NB4 (cell line): ENCODE results near the gene MYLK.
"Not testable (repeated sequence)": the region's sequence is repeated elsewhere in the genome, so short reads cannot be mapped to it uniquely, and the experiment has no call there.

ENCODE experiments used
- DNase-seq: peaks from one replicate; pipeline ENCODE4 v3.0.0; 2010; ENCODE audit warnings: low read depth
- H3K4me3 ChIP-seq: one replicate; pipeline ENCODE4 v1.5.1; 2011; ENCODE audit warnings: mild to moderate bottlenecking, low read depth, low read length, moderate library complexity
- CTCF ChIP-seq: IDR thresholded peaks from one replicate; pipeline ENCODE4 v1.5.1; 2012; ENCODE audit warnings: low read depth, low read length
- MAX ChIP-seq: IDR thresholded peaks from 2 replicates; pipeline ENCODE4 v1.6.1; 2011; ENCODE audit warnings: low read depth, low read length
- MYC ChIP-seq: IDR thresholded peaks from 2 replicates; pipeline ENCODE4 v1.6.1; 2011; ENCODE audit warnings: low read depth, low read length
- POLR2A ChIP-seq: IDR thresholded peaks from 2 replicates; pipeline ENCODE4 v1.6.1; 2011; ENCODE audit warnings: mild to moderate bottlenecking; ENCODE audit not compliant: insufficient read length; ENCODE audit errors: extremely low read depth

The MYLK gene

DNA sequence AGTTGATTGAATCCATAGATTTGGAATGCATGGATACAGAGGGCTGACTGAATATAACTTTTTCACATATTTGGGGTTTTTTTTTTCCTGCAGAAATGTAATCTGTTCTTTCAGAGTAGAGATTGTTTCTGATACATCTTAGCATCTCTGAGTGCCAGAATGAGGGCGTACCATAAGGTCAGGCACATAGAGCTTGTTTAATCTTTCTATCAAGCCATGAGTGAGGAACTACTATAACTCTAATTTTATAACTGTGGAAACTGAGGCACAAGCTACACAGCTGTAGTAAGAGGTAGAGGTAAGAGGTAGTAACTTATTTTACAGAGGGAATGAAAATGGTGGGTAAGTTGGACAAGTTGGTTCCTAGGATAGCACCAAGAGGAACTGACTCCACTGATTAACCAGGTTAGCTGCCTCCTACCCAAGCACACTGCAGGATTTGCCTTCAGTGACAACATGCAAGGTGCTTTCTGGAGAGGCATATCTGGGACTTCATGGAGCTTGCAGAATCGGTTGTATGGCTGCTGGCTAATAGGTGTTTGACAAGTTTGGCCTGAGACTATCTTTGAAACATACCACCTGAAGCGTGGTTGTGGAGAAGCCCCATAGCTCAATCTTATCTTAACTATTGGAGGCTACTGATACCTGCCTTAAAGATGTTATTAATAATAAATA lies 275.7 kb downstream of the MYLK start:
- no peak for DNase-seq
- TF ChIP-seq CTCF = no peak
- no peak for TF ChIP-seq MAX
- TF ChIP-seq MYC = no peak
- no peak for TF ChIP-seq POLR2A
- H3K4me3 ChIP-seq = no peak overlapping the region

- no peak for DNase-seq
- TF ChIP-seq CTCF = no peak
- TF ChIP-seq MYC = no peak
- no peak for TF ChIP-seq MAX
- TF ChIP-seq POLR2A = no peak
- no peak overlapping the region for H3K4me3 ChIP-seq
These were observed 277.6 kb downstream of the MYLK start for GRCh38 chr3:123606527-123606926.

DNA sequence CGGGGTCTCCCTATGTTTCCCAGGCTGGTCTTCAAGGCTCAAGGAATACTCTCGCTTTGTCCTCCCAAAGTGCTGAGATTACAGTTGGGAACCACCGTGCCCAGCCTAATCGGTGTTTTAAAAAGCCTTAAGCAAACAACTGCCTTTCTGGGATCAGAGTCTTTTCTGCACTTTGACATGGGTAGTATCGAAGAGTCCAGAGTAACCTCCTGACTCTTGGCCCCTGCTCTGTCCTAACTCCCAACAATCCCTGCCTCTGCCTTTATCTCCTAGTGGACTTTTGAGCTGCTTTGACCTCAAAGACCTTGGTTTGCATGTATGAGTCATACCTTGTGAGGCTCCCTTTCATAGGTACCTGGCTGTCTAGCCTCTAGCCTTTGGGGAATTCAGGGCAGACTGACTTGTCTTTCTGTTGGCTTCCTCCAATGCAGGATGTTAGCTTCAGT lies 278.3 kb downstream of the MYLK start:
- peak; percentile 29 for DNase-seq
- no peak for TF ChIP-seq MYC
- no peak for TF ChIP-seq POLR2A
- no peak for TF ChIP-seq CTCF
- TF ChIP-seq MAX = no peak
- H3K4me3 ChIP-seq = no peak overlapping the region

DNA sequence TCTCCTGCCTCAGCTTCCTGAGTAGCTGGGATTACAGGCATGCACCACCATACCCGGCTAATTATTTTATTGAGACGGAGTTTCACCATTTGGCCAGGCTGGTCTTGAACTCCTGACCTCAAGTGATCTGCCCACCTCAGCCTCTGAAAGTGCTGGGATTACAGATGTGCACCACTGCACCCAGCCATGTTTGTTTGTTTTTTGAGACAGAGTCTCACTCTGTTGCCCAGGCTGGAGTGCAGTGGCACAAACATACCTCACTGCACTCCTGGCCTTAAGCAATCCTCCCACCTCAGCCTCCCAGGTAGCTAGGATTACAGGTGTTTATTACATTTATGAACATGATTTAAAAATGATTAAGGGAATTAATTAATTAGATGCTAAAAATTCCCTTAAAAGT lies 281.0 kb downstream of the MYLK start:
- DNase-seq, H3K4me3 ChIP-seq: not testable (repeated sequence)

GRCh38 chr3:123602325-123602724 lies 281.8 kb downstream of the MYLK start:
- H3K4me3 ChIP-seq = no peak overlapping the region
- TF ChIP-seq POLR2A = no peak
- no peak for TF ChIP-seq MAX
- no peak for TF ChIP-seq MYC
- TF ChIP-seq CTCF = no peak
- no peak for DNase-seq

GRCh38 chr3:123600863-123601262 lies 283.3 kb downstream of the MYLK start:
- DNase-seq, H3K4me3 ChIP-seq: not testable (repeated sequence)

DNA sequence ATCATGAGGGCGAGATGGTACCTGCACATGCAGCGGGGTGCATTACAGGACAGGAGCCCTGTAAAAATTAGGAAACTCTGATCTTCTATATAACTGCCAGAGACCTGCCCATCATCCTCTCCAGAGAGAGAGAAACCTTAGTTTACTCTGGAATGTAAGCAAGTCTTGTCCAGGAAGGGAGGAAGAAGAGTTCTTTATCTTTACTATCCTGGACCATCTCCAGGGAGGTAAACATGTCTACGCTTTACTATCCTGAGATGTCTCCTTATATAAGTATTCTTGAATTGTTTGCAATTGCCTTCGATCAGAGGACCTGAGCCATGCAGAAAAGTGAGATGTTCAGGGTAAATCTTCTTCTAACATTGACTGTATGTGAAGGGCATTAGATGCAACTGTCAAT lies 286.6 kb downstream of the MYLK start:
- no peak overlapping the region for H3K4me3 ChIP-seq
- TF ChIP-seq MYC (no peak), POLR2A (no peak), MAX (no peak), CTCF (no peak)
- no peak for DNase-seq
